DOHH2 (cell line): Measurements from ENCODE around the gene SGF29.

ENCODE experiments used
- CTCF ChIP-seq: fragments of 200-600 bp; sonication (generic); IDR thresholded peaks from one replicate; pipeline ENCODE4 v1.5.1; 2014; ENCODE audit warnings: antibody characterized with exemption, mild to moderate bottlenecking, low read depth, low read length; ENCODE audit not compliant: poor library complexity, severe bottlenecking
- EZH2phosphoT487 ChIP-seq: fragments of 200-600 bp; sonication (generic); IDR thresholded peaks from 2 replicates; pipeline ENCODE4 v1.6.1; 2017; ENCODE audit warnings: borderline replicate concordance, mild to moderate bottlenecking, antibody characterized with exemption, low read length, moderate library complexity, mixed read lengths

- no peak for TF ChIP-seq CTCF
- TF ChIP-seq EZH2phosphoT487 = no peak
Observed at GRCh38 chr16:28555561-28555960, 1.8 kb downstream of the SGF29 start.
